ENCODE data around the gene EVI5.

DNA sequence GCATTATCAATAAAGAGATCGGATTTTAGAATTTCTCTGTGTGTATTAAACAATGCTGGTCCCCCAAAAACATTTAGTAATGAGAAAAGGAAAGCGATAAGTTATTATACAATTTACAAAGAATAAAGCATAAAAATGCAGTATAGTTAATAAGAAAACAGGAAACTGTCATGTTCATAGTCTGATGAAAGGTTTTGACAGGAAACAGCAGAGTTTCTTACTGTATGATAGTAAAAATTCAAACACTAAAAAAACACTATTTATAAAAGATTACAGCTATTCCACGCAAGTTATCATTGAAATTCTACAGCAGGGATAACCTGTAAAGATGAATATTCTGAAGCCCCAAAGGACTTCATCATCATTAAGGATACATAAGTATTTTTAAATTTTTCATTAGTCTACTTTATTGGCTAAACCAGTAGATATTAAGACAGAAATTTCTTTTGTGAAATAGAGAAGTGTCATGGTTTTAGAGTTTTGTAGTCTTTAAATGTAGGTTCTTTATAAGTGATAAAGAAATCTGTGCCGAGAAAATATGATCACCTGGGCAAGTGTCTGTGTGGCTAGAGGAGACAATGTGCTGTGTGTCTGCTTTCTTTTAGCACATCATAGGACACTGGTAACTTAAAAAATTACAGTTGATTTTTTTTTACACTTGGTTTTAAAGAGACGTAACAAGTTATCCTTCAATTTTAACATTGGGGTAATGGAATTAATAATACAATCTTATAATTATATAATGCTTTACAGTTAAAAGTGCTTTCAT, 248.5 kb downstream of the EVI5 start:
- TF ChIP-seq, protein P1, sequence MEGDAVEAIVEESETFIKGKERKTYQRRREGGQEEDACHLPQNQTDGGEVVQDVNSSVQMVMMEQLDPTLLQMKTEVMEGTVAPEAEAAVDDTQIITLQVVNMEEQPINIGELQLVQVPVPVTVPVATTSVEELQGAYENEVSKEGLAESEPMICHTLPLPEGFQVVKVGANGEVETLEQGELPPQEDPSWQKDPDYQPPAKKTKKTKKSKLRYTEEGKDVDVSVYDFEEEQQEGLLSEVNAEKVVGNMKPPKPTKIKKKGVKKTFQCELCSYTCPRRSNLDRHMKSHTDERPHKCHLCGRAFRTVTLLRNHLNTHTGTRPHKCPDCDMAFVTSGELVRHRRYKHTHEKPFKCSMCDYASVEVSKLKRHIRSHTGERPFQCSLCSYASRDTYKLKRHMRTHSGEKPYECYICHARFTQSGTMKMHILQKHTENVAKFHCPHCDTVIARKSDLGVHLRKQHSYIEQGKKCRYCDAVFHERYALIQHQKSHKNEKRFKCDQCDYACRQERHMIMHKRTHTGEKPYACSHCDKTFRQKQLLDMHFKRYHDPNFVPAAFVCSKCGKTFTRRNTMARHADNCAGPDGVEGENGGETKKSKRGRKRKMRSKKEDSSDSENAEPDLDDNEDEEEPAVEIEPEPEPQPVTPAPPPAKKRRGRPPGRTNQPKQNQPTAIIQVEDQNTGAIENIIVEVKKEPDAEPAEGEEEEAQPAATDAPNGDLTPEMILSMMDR (IDR thresholded peaks at IDR 0.05), result no peak
- no peak for TF ChIP-seq EZH2 (IDR thresholded peaks at IDR 0.05; ENCODE audit: borderline replicate concordance, insufficient read depth, low read depth, low read length, poor library complexity, severe bottlenecking)

Data from B cell (primary cell).